Stimulated activated naive CD8-positive, alpha-beta T cell treated with anti-CD3 and anti-CD28 coated beads, Interleukin-15, Interleukin-2, amounts not matched to agents 100 ng/mL and 50 ng/mL, for 24 hours (primary cell): ENCODE data around the gene EEF1B2.
"Not testable (repeated sequence)": the region's sequence is repeated elsewhere in the genome, so short reads cannot be mapped to it uniquely, and the experiment has no call there.

Source experiments
- H3K27ac Mint-ChIP-seq: one replicate; pipeline ENCODE4 v1.8.0; 2021; ENCODE audit warnings: mild to moderate bottlenecking, mixed read lengths
- H3K27me3 Mint-ChIP-seq: one replicate; pipeline ENCODE4 v1.8.0; 2021; ENCODE audit warnings: mixed read lengths
- H3K36me3 Mint-ChIP-seq: one replicate; pipeline ENCODE4 v1.8.0; 2021; ENCODE audit warnings: low read depth, mixed read lengths
- H3K4me1 Mint-ChIP-seq: one replicate; pipeline ENCODE4 v1.8.0; 2021; ENCODE audit warnings: low read depth, mixed read lengths
- H3K4me3 Mint-ChIP-seq: one replicate; pipeline ENCODE4 v1.8.0; 2021; ENCODE audit warnings: mild to moderate bottlenecking, mixed read lengths
- H3K9me3 Mint-ChIP-seq: one replicate; pipeline ENCODE4 v1.8.0; 2021; ENCODE audit warnings: mixed read lengths

The EEF1B2 gene

GRCh38 chr2:206159346-206160124, at the start of gene EEF1B2, which contains the start of gene NDUFS1:
Gene EEF1B2, plus strand, starts transcription at chr2:206159895. Its CDS starts 85 bp downstream, at chr2:206159980.
Gene NDUFS1, minus strand, starts transcription at chr2:206159444. Its CDS starts 5,766 bp downstream, at chr2:206153678.
- H3K27ac Mint-ChIP-seq: peak within 1 kb of the TSS; percentile 94
- peaks cover 60% of the 10 kb centered on the region for H3K36me3 Mint-ChIP-seq
- H3K27me3 Mint-ChIP-seq: no peaks in the 10 kb centered on the region
- H3K4me3 Mint-ChIP-seq: peak within 1 kb of the TSS; percentile 93
- peaks cover 51% of the 10 kb centered on the region for H3K4me1 Mint-ChIP-seq
- no peaks in the 10 kb centered on the region for H3K9me3 Mint-ChIP-seq

- Mint-ChIP-seq H3K36me3 (peaks cover 20% of the 10 kb centered on the region), H3K4me1 (no peaks in the 10 kb centered on the region), H3K27ac (no peak overlapping the region), H3K4me3 (no peak overlapping the region), H3K27me3 (no peaks in the 10 kb centered on the region), H3K9me3 (no peaks in the 10 kb centered on the region)
These were observed 47.6 kb upstream of the EEF1B2 start for GRCh38 chr2:206112108-206112507.

- Mint-ChIP-seq H3K36me3 (peaks cover 24% of the 10 kb centered on the region), H3K27me3 (no peaks in the 10 kb centered on the region), H3K27ac (no peak overlapping the region), H3K4me3 (no peak overlapping the region), H3K4me1 (no peaks in the 10 kb centered on the region), H3K9me3 (no peaks in the 10 kb centered on the region)
These were observed 46.7 kb upstream of the EEF1B2 start for GRCh38 chr2:206112846-206113547.

- H3K4me3 Mint-ChIP-seq: no peak overlapping the region
These were observed 44.6 kb upstream of the EEF1B2 start for GRCh38 chr2:206115026-206115578.

GRCh38 chr2:206116278-206116677, 43.4 kb upstream of the EEF1B2 start:
- H3K4me1 Mint-ChIP-seq: no peaks in the 10 kb centered on the region
- H3K9me3 Mint-ChIP-seq: peaks cover 9% of the 10 kb centered on the region
- no peaks in the 10 kb centered on the region for H3K27me3 Mint-ChIP-seq
- H3K36me3 Mint-ChIP-seq: peaks cover 44% of the 10 kb centered on the region
- no peak overlapping the region for H3K27ac Mint-ChIP-seq
- no peak overlapping the region for H3K4me3 Mint-ChIP-seq

More at GRCh38 chr2:206115026-206115578, 44.6 kb upstream of the EEF1B2 start:
- Mint-ChIP-seq H3K9me3 (peaks cover 2% of the 10 kb centered on the region), H3K4me1 (no peaks in the 10 kb centered on the region), H3K36me3 (peaks cover 32% of the 10 kb centered on the region), H3K27me3 (no peaks in the 10 kb centered on the region), H3K27ac (no peak overlapping the region)

- peaks cover 68% of the 10 kb centered on the region for H3K36me3 Mint-ChIP-seq
- not testable (repeated sequence) for H3K4me3 Mint-ChIP-seq, H3K9me3 Mint-ChIP-seq, H3K4me1 Mint-ChIP-seq, H3K27me3 Mint-ChIP-seq, H3K27ac Mint-ChIP-seq
These were observed 37.1 kb upstream of the EEF1B2 start for GRCh38 chr2:206122569-206122968.

- Mint-ChIP-seq H3K9me3 (peaks cover 3% of the 10 kb centered on the region), H3K4me3 (no peak overlapping the region), H3K36me3 (peaks cover 63% of the 10 kb centered on the region), H3K4me1 (no peaks in the 10 kb centered on the region), H3K27me3 (no peaks in the 10 kb centered on the region), H3K27ac (no peak overlapping the region)
These were observed 33.8 kb upstream of the EEF1B2 start for GRCh38 chr2:206125901-206126300.

GRCh38 chr2:206127656-206128055, 32.0 kb upstream of the EEF1B2 start:
- H3K27ac Mint-ChIP-seq: no peak overlapping the region
- no peak overlapping the region for H3K4me3 Mint-ChIP-seq
- H3K27me3 Mint-ChIP-seq: no peaks in the 10 kb centered on the region
- H3K4me1 Mint-ChIP-seq: no peaks in the 10 kb centered on the region
- H3K36me3 Mint-ChIP-seq: peaks cover 50% of the 10 kb centered on the region
- H3K9me3 Mint-ChIP-seq: no peaks in the 10 kb centered on the region

GRCh38 chr2:206143451-206143850, 16.2 kb upstream of the EEF1B2 start:
- H3K4me1 Mint-ChIP-seq: no peaks in the 10 kb centered on the region
- no peaks in the 10 kb centered on the region for H3K9me3 Mint-ChIP-seq
- H3K27ac Mint-ChIP-seq: no peak overlapping the region
- H3K27me3 Mint-ChIP-seq: no peaks in the 10 kb centered on the region
- H3K4me3 Mint-ChIP-seq: no peak overlapping the region
- H3K36me3 Mint-ChIP-seq: peaks cover 70% of the 10 kb centered on the region

- Mint-ChIP-seq H3K27me3 (no peaks in the 10 kb centered on the region), H3K4me1 (no peaks in the 10 kb centered on the region), H3K36me3 (peaks cover 75% of the 10 kb centered on the region), H3K9me3 (no peaks in the 10 kb centered on the region), H3K27ac (no peak overlapping the region), H3K4me3 (no peak overlapping the region)
These were observed 15.3 kb upstream of the EEF1B2 start for GRCh38 chr2:206144383-206144782.

GRCh38 chr2:206145665-206146064, 14.0 kb upstream of the EEF1B2 start:
- Mint-ChIP-seq H3K9me3 (no peaks in the 10 kb centered on the region), H3K4me3 (no peak overlapping the region), H3K27me3 (no peaks in the 10 kb centered on the region), H3K27ac (no peak overlapping the region), H3K36me3 (peaks cover 84% of the 10 kb centered on the region), H3K4me1 (no peaks in the 10 kb centered on the region)

- Mint-ChIP-seq H3K36me3 (peaks cover 64% of the 10 kb centered on the region), H3K4me1 (peaks cover 9% of the 10 kb centered on the region), H3K27ac (no peak overlapping the region), H3K4me3 (no peak overlapping the region), H3K27me3 (no peaks in the 10 kb centered on the region), H3K9me3 (no peaks in the 10 kb centered on the region)
These were observed 10.4 kb upstream of the EEF1B2 start for GRCh38 chr2:206149330-206149729.

GRCh38 chr2:206150168-206150567, 9.5 kb upstream of the EEF1B2 start:
- Mint-ChIP-seq H3K27me3 (no peaks in the 10 kb centered on the region), H3K4me1 (peaks cover 10% of the 10 kb centered on the region), H3K9me3 (no peaks in the 10 kb centered on the region), H3K4me3 (no peak overlapping the region), H3K36me3 (peaks cover 56% of the 10 kb centered on the region), H3K27ac (no peak overlapping the region)

GRCh38 chr2:206150631-206151030, 9.1 kb upstream of the EEF1B2 start:
- Mint-ChIP-seq H3K4me3 (no peak overlapping the region), H3K9me3 (no peaks in the 10 kb centered on the region), H3K27ac (no peak overlapping the region), H3K36me3 (peaks cover 53% of the 10 kb centered on the region), H3K4me1 (peaks cover 10% of the 10 kb centered on the region), H3K27me3 (no peaks in the 10 kb centered on the region)

GRCh38 chr2:206154197-206154596, 5.5 kb upstream of the EEF1B2 start:
- H3K4me1 Mint-ChIP-seq: peaks cover 28% of the 10 kb centered on the region
- H3K27ac Mint-ChIP-seq: no peak overlapping the region
- peaks cover 39% of the 10 kb centered on the region for H3K36me3 Mint-ChIP-seq
- no peaks in the 10 kb centered on the region for H3K9me3 Mint-ChIP-seq
- H3K4me3 Mint-ChIP-seq: no peak overlapping the region
- H3K27me3 Mint-ChIP-seq: no peaks in the 10 kb centered on the region
